GM21723 (cell line): ENCODE data around the gene SHC2.

Source experiments
- ATAC-seq: cut with Tn5 transposase; IDR thresholded peaks from one replicate; pipeline ENCODE4 v1.9.1; 2021; ENCODE audit warnings: mild to moderate bottlenecking, moderate library complexity; ENCODE audit not compliant: unreplicated experiment

Gene SHC2, protein sequence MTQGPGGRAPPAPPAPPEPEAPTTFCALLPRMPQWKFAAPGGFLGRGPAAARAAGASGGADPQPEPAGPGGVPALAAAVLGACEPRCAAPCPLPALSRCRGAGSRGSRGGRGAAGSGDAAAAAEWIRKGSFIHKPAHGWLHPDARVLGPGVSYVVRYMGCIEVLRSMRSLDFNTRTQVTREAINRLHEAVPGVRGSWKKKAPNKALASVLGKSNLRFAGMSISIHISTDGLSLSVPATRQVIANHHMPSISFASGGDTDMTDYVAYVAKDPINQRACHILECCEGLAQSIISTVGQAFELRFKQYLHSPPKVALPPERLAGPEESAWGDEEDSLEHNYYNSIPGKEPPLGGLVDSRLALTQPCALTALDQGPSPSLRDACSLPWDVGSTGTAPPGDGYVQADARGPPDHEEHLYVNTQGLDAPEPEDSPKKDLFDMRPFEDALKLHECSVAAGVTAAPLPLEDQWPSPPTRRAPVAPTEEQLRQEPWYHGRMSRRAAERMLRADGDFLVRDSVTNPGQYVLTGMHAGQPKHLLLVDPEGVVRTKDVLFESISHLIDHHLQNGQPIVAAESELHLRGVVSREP

DNA sequence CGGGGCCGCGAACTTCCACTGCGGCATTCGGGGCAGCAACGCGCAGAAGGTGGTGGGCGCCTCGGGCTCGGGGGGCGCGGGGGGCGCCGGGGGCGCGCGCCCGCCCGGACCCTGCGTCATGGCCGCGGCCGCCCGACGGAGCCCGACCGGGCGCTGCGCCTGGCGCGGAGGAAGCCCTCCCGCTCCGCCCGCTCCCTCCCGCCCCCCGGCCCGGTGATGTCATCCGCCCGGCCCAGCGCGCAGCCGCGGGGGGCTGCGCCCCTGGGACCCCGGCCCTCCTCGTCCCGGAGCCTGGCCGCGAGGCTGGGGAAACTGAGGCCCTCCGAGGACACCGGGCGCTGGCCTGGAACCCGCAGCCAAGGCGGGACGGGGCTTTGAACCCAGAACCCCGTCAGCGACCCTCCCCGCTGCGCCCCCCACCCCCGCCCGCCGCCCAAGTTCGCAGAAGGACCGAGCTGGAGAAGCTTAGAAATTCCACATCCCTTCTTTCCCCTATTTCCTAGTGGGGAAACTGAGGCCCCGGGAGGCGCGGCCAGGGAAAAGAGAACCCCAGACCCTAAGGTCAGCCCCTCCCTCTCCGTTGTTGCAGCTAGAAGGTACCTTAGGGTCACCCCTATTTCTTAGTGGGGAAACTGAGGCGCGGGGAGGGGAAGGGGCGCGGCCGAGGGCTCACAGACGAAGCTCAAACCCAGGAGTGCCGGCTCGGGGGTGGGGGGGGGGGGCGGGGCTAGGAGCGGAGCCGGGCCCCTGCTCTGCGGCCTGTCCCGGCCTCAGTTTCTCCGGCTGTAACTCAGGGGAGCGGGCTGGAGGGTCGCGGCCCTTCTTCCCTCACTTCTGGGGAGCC lies at the start of gene SHC2:
TSS of gene SHC2 (minus strand) at position 157 of the 844 bp plus-strand sequence. CDS start at position 120, 37 bp downstream.
- no peak for ATAC-seq

DNA sequence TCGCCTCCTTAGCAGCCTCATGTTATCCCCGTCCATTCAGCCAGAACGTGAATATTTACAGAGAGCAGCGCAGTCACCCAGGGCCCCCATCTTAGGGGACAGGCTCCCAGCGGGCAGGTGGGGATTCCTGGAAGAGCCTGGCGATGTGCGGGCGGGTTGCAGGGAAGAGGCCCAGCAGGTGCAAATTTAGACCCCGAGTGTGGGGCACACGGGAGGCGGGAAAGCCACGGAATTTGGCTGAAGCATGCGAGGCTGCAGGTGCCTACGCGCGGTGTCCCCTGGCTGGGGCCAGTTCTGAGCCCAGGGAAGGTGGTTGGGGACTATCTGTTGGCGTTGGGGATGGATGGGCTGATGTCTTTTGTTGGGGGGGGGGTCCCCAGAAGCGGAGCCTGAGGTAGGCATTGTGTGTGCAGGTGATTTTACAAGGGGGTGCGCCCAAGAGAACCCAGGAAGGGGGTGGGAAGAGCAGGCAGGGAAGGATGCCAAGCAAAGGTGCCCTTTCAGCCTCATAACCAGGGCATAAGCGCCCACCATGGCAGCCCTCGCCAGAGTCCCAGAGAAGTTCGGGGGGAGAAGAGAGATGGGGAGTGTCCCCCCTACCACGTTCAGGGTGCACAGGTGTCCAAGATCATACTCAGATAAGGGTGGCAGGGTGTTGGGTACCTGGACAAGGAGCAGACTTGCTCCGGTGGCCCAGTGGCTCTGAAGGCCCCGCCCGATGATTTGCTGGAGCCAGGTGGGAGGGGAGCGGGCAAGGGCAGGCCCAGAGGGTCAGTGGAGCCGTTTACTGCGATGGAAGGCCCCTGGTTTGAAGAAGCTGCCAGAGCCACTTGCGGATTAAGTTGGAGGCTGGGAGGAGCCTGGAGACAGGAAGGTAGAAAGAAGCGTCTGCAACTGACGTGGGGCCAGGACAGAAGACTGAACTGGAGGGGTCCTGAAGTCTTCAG lies 47.6 kb upstream of the SHC2 start:
- no peak for ATAC-seq

DNA sequence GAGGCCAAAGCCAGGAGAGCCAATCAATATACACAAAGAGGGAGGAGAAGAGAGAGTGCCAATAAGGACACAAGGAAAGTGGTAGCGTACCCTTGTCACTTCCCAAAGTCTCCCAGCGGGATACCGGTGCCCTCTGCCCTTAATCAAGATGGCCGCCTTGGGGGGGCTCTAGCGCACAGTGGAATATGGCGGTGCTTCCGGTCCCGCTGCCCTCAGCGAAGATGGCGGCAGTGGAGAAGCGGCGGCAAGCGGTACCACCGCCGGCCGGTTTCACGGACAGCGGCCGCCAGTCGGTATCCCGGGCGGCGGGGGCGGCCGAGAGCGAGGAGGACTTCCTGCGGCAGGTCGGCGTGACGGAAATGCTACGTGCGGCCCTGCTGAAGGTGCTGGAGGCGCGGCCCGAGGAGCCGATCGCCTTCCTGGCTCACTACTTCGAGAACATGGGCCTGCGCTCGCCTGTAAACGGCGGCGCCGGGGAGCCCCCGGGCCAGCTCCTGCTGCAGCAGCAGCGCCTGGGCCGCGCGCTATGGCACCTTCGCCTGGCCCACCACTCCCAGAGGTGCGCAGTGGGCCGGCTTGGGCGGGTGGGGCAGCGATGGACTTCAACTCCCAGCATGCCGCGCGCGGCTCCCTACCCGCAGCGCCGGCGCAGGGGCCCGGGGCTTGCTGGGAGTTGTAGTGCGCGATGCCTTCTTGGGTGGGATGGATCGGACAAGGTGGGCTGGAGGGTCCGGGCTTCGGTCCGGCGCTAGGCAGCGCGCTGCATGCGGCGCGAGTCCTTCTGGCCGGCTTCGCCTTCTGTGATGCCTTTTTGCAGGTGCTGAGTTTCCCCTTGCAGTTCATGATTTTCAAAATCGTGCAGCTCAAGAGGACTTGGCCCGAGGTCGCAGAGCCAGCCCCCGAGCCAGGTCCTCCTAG lies 46.7 kb upstream of the SHC2 start, which contains the start of gene TPGS1:
TSS of gene TPGS1 (plus strand) at position 212 of the 918 bp plus-strand sequence. CDS start at position 222, 10 bp downstream.
- ATAC-seq = peak; percentile 66

DNA sequence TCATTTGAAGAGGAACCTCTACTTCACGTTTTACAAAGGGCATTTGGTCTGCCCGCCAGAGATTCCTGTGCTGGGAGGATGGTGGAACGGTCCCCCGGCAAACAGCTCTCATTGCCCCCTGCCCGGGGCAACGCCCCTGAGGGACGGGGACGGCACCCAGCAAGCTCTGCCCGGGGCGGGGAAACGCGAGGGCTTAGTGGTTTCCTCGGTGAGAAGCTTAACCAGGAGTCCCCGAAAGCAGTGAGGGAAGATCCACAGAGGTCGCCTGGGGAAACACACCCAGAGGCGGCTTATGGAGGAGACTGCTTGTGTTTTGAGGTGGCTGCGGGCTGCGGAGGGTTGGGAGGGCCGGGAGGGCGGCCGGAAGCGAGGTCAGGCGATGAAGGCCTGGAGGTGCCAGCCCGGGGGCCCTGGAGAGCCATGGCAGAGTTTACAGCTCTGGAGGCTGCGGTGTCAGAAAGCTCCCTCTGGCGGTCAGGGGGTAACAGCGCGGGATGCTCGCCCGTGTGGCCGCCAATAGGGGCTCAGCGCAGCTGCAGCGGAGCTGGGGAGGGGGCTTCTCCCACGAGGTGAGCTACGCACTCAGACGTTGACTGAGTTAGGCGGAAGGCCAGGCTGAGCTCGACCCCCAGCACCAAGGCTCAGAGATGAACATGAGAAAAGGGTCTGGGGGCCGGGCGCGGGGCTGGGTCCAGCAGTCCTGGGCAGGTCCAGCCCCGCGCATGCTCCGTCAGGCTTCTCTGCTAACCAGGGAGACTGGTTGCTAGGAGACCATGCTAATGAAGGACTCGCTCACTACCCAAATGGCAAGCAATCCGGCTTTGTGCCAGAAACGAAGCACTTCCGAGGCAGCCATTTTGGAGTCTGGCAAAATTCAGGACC lies 45.8 kb upstream of the SHC2 start:
- peak; percentile 70 for ATAC-seq

DNA sequence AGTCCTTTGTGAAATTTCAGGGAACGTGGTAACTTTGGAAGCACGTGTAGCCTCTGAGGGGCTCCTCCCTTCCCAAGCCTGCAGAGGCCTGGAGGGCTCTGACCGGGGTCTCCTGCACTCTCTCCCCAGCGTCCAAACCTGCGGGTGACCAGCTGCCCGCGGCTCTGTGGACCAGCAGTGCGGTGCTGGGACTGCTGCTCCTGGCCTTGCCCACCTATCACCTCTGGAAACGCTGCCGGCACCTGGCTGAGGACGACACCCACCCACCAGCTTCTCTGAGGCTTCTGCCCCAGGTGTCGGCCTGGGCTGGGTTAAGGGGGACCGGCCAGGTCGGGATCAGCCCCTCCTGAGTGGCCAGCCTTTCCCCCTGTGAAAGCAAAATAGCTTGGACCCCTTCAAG lies 43.8 kb upstream of the SHC2 start:
- no peak for ATAC-seq

DNA sequence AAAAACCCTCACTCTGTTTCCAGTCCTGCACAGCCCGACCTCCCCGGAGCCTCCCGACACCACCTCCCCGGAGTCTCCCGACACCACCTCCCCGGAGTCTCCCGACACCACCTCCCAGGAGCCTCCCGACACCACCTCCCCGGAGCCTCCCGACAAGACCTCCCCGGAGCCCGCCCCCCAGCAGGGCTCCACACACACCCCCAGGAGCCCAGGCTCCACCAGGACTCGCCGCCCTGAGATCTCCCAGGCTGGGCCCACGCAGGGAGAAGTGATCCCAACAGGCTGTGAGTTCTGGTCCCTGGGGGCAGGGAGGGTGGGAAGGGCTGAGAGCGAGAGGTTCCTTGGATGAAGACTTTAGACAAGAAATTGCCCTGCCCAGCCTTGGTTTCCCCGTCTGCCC lies 40.8 kb upstream of the SHC2 start:
- ATAC-seq = no peak

DNA sequence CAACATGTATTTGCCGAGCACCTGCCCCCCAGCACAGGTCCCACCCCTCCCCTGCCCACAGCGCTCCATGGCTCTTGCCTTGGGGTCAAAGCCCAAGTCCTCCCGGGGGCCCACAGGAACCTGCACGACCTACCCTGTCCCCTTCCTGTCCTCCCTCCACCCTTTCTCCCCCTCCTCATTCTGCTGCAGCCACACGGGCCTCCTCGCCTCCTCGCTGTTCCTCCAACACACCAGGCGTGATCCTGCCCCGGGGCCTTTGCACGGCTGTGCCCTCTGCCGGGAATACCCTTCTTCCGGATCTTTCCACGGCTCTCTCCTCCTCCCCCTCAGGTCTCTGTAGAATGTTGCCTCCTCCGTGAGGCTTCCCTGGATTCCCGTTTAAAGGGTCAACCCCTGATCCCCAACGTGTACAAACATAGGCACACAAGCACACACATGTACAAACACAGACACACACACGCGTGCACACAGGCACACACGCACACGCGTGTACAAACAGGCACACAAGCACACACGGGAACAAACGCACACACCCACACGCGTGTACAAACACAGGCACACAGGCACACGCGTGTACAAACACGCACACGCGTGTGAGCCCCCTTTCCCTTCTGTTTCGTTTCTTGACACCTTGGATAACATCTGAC lies 38.3 kb upstream of the SHC2 start:
- no peak for ATAC-seq

DNA sequence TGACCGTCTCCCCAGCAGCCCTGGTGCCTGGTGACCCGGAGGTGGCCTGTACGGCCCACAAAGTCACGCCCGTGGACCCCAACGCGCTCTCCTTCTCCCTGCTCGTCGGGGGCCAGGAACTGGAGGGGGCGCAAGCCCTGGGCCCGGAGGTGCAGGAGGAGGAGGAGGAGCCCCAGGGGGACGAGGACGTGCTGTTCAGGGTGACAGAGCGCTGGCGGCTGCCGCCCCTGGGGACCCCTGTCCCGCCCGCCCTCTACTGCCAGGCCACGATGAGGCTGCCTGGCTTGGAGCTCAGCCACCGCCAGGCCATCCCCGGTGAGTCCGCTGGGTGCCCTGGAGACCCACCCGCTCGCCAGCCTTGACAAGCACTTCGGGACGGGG lies 37.7 kb upstream of the SHC2 start:
- no peak for ATAC-seq

DNA sequence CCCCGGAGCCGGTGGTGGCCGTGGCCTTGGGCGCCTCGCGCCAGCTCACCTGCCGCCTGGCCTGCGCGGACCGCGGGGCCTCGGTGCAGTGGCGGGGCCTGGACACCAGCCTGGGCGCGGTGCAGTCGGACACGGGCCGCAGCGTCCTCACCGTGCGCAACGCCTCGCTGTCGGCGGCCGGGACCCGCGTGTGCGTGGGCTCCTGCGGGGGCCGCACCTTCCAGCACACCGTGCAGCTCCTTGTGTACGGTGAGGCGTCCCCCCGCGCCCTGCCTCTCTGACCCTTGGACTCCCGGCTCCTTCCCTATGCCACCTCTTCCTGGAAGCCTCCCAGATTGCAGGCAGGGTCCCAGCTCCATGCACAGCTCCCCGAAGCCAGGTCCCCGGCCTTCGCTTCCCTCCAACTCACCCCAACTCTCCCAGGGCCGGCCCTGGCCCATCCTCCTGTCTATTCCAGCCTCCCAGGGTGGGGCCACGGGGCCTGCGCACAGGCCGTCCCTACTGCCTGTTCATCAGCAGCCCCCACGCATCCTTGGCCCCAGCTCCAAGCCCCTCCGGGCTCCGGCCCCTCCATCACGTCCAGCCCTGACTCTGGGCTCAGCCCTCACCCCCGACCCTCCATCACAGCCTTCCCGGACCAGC lies 37.2 kb upstream of the SHC2 start:
- no peak for ATAC-seq

DNA sequence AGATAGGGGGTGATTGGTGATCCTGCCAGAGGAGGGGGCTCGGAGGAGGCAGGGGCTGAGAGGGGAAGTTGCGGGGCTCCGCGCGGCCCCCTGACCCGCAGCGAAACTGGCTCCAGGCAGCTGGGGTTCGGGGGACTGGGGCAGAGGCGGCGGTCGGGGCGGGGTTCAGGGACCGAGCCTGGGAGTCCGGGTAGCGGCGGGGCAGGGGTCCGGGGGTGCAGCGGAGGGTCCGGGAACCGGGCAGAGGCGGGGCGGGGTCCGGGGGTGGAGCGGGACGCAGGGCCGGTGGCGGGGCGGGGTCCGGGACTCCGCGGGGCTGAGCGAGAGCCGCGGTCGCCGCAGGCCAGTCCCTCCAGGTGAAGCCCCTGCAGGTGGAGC lies 36.6 kb upstream of the SHC2 start:
- no peak for ATAC-seq

DNA sequence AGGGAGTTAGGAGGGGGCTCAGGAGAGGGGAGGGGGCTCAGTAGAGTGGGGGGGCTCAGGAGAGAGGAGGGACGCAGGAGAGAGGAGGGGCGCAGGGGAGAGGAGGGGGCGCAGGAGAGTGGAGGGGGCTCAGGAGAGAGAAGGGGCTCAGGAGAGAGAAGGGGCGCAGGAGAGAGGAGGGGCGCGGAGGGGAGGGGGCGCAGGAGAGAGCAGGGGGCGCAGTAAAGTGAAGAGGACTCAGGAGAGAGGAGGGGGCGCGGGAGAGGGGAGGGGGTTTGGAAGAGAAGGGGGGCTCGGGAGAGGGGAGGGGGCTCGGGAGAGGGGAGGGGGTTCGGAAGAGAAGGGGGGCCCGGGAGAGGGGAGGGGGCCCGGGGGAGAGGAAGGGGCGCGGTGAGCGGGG lies 36.2 kb upstream of the SHC2 start:
- no peak for ATAC-seq

DNA sequence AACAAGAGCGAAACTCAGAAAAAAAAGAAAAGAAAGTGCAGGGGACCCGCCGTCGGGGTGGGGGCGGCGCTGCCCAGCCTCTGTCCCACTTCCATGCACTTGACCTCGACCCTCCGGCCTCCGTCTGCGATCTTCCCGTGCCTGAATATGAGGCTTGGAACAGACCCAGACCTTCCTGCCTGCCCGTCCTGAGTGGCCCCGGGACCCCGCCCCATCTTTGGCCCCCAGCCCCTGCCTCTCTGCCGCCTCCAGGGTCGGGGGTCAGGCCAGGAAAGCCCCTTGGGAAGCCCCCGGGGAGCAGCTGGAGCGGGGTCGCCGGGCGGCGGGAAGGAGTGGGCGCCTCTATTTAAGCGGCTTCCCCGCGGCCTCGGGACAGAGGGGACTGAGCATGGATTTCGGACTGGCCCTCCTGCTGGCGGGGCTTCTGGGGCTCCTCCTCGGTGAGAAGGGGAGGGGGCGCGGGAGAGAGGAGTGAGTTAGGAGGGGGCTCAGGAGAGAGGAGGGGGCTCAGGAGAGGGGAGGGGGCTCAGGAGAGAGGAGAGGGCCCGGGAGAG lies 35.4 kb upstream of the SHC2 start, which contains the start of gene MADCAM1:
TSS of gene MADCAM1 (plus strand) at position 375 of the 554 bp plus-strand sequence. CDS start at position 389, 14 bp downstream.
- ATAC-seq = no peak

DNA sequence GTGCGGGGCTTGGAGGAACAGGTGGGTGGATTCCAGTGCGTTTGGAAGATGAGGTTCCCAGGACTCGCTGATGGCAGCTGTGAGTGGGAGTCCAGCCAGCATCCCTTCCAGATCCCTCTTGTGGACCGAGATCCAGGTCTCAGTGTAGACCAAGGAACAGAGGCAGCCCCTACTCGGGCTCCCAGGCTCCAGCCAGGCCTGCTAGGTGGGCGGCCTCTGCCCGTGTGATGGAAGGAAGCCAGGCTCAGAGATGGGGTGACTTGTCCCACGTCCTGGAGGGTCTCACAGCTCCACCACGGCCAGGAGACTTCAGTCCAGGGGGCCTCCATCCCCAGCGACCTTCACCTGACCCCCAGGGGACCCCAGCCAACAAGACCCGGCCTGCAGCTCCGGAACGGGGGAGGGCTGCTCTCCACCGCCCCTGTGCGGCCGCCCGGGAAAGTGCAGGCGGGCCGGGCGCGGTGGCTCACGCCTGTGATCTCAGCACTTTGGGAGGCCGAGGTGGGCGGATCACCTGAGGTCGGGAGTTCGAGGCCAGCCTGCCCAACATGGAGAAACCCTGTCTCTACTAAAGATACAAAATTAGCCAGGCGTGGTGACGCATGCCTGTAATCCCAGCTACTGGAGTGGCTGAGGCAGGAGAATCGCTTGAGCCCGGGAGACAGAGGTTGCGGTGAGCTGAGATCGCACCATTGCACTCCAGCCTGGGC lies 34.7 kb upstream of the SHC2 start:
- no peak for ATAC-seq

DNA sequence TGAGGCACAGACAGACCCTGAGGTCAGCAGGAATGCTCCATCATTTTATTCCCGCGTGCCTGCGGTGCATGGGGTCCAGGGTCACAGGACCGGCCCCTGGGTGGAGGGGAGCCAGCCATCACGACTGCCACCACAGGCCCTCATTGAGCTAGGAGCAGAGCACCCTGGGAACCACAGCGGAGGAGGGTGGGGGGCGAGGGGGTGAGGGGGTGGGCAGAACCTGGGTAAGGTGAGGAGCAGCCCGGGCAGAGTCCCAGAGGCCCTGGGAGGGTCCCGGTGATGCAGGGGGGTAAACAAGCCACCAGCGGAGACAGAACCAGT lies 34.2 kb upstream of the SHC2 start:
- ATAC-seq = no peak

DNA sequence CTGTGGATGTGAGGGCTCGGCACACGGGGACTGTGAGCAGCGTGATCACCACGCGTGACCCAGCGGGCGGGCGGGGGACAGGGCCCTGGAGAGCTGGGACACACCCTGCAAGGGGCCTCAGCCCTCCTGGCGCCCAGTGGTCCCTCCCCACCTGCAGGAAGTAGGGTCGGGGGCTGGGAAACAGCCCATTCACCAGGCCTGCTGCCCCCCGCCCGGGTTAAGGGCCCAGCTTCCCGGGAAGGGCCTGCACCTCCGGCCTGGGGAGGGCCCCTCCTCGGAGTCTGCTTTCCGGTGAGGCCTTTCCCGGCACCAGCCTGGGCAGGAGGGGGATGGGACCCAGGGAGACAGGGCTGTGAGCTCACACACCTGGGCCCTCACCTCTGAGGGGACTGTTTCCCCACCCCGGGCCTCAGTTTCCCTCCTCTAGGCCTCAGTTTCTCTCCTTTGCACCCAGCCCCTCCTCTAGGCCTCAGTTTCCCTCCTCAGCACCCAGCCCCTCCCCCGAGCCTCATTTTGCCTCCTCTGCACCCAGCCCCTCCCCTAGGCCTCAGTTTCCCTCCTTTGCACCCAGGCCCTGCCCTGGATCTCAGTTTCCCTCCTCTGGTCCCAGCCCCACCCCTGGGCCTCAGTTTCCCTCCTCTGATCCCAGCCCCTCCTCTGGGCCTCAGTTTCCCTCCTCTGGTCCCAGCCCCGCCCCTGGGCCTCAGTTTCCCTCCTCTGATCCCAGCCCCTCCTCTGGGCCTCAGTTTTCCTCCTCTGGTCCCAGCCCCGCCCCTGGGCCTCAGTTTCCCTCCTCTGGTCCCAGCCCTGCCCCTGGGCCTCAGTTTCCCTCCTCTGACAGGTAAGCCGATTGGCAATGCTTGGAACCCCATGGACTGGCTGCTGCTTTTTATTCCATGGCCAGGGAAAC lies 33.6 kb upstream of the SHC2 start:
- ATAC-seq = no peak
